Smooth muscle cell of the brain vasculature (primary cell): ENCODE data around the gene FAM217B.
"Not testable (repeated sequence)": the region's sequence is repeated elsewhere in the genome, so short reads cannot be mapped to it uniquely, and the experiment has no call there.

ENCODE experiments used
- DNase-seq: peaks from one replicate; pipeline ENCODE4 v3.0.0-alpha.2; 2012; ENCODE audit warnings: low read depth, low spot score

Gene FAM217B

GRCh38 chr20:59938696-59939051 is 1.5 kb upstream of the FAM217B start:
- no peak for DNase-seq

- no peak for DNase-seq
Observed at GRCh38 chr20:59939052-59939878, 924 bp upstream of the FAM217B start.

GRCh38 chr20:59939879-59940128 is 385 bp upstream of the FAM217B start:
- no peak for DNase-seq

GRCh38 chr20:59940956-59941294 is 736 bp downstream of the FAM217B start:
- DNase-seq = no peak

- DNase-seq = no peak
Observed at GRCh38 chr20:59942245-59942644, 2.1 kb downstream of the FAM217B start.

- no peak for DNase-seq
Observed at GRCh38 chr20:59944726-59945125, 4.5 kb downstream of the FAM217B start.

- DNase-seq = no peak
Observed at GRCh38 chr20:59945175-59945574, 5.0 kb downstream of the FAM217B start.

- no peak for DNase-seq
Observed at GRCh38 chr20:59945731-59946130, 5.5 kb downstream of the FAM217B start.

- no peak for DNase-seq
Observed at GRCh38 chr20:59947376-59947775, 7.2 kb downstream of the FAM217B start.

- no peak for DNase-seq
Observed at GRCh38 chr20:59948212-59948611, 8.0 kb downstream of the FAM217B start.

- DNase-seq = no peak
Observed at GRCh38 chr20:59948828-59949720, 8.9 kb downstream of the FAM217B start.

GRCh38 chr20:59949911-59950310 is 9.7 kb downstream of the FAM217B start:
- no peak for DNase-seq

- DNase-seq = no peak
Observed at GRCh38 chr20:59954718-59955117, 14.5 kb downstream of the FAM217B start.

- DNase-seq = no peak
Observed at GRCh38 chr20:59955131-59955796, 15.1 kb downstream of the FAM217B start.

GRCh38 chr20:59957568-59957967 is 17.4 kb downstream of the FAM217B start:
- not testable (repeated sequence) for DNase-seq

GRCh38 chr20:59958123-59958522 is 17.9 kb downstream of the FAM217B start, which contains the start of gene CDH26:
TSS of gene CDH26 (plus strand) at chr20:59958423. CDS start at chr20:59958727, 304 bp downstream.
- no peak for DNase-seq

- DNase-seq = no peak
Observed at GRCh38 chr20:59958626-59959025, 18.4 kb downstream of the FAM217B start.

GRCh38 chr20:59961423-59961822 is 21.2 kb downstream of the FAM217B start:
- DNase-seq = no peak

- no peak for DNase-seq
Observed at GRCh38 chr20:59962155-59962554, 22.0 kb downstream of the FAM217B start.

- no peak for DNase-seq
Observed at GRCh38 chr20:59966428-59966827, 26.2 kb downstream of the FAM217B start.

- no peak for DNase-seq
Observed at GRCh38 chr20:59971428-59971827, 31.2 kb downstream of the FAM217B start.

- no peak for DNase-seq
Observed at GRCh38 chr20:59972037-59972801, 32.0 kb downstream of the FAM217B start.
